AML-193 (cell line): Measurements from ENCODE around the gene SDHB.
A peak's percentile ranks its signal among the peaks of the same experiment; 100 is the strongest.

Source experiments
- DNase-seq, 2 experiments: peaks; one replicate each; lab custom pipeline; 2025; lab: John Stamatoyannopoulos, UW

The SDHB gene

DNA sequence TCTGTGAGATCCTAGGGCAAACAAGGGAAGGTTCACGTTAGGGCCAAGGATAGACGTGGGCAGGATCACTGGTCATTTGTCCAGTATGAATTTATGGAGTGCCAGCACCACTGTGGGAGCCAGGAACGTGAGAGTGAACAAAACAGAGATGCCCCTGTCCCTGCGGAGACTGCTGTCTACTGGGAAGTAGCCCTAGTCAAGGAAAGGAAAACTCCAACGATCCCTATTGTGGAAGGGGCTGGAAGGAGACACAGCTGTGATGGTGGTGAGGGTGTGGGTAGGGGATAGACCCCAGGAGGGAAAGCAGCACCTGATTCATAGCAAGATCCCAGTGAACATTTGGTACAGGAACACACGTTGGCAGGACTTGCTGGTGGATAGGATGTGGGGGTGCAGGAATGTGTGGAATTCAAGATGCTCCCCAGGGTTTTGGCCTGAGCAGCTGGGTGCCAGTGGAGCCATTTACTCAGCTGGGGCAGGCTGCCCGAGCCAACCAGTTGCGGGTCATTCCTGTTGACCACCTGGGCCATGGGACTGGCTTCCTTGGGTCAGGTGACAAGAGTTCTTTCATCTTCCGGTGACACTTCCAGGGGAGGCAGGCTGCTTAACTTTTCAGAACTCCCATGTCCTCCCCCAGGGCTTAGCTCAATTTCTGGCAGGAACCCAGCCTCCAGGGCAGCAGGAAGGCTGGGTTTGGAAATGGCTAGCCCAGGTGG is 40.9 kb downstream of the SDHB start:
- no peak for DNase-seq

DNA sequence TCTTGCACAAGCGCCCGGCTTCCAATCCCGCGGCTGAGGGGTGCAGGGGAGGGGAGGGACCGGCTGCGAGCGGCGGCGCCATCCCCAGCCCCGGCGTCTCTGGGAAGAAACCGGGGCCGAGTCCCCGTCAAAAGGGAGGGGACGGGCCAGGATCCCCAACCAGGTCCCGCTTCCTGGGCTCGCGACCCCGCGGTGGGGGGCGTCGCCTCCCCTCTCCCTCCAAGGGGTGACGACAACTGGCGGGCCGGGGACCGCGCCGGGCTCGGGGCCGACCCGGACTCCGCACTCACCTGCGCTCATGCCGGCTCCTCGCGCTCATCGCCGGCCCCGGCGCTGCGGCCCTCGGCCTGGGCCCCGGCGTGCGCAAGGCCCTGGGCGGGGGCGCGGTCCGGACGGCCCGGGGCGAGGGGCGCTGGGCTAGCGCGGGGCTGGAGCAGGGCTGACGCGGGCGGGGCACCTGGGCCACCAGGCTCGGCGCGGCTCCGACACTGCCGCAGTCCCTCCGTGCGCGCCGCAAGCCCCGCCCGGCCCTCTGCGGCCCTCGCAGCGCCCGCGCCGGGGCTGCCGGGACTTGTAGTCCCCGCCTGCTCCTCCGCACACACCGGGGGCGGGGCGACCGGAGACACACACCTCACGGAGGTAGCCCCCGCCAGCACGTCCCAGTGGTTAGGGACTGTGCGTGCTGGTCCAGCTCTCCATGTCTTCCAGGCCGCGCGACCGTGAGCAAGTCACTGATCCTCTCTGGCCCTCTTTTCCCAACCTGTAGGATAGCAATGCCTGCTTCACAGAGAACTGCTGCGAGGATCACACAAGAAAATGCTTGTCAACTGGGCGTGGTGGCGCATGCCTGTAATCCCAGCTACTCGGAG is 42.2 kb downstream of the SDHB start, which contains the start of gene ATP13A2:
Gene ATP13A2, minus strand, starts transcription at position 490 of the 869 bp plus-strand sequence. Its CDS starts 190 bp downstream, at position 300.
- peak; percentile 52 to 56 for DNase-seq

DNA sequence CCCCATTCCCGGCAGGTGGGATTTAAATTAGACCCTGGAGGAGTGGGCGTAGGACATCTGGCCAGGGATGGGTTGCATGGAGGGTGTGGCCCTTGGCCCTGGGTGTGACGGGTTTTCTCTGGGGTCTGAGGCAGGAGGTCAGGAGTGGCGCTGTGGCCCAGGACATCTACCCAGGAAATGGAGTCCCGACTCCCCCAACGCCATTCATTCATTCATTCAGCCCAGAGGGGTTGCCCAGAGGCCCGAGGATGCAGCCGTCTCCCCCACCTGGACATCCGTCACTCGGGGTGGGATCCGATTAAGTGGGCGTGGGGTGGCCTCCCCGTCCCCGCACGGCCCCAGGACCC is 42.8 kb downstream of the SDHB start:
- DNase-seq: no peak

DNA sequence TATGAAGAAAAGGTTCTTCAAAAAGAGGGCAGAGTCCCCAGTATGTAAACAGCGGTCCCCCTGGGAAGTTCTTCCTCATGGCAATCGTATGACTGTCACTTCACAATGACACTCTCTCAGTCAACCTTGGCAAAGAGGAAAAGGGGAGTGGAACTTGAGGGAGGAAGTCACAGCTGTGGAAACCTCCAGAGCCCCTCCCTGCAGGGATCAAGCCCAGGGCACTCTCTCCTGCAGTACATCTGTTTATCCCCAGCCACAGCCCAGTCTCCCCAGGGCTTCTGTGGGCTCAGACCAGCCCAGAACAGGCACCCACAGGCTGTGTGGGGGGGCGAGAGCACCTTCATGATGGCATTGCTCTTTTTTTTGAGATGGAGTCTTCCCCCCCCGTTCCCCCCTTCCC is 44.1 kb downstream of the SDHB start:
- peak; percentile 58 to 65 for DNase-seq

DNA sequence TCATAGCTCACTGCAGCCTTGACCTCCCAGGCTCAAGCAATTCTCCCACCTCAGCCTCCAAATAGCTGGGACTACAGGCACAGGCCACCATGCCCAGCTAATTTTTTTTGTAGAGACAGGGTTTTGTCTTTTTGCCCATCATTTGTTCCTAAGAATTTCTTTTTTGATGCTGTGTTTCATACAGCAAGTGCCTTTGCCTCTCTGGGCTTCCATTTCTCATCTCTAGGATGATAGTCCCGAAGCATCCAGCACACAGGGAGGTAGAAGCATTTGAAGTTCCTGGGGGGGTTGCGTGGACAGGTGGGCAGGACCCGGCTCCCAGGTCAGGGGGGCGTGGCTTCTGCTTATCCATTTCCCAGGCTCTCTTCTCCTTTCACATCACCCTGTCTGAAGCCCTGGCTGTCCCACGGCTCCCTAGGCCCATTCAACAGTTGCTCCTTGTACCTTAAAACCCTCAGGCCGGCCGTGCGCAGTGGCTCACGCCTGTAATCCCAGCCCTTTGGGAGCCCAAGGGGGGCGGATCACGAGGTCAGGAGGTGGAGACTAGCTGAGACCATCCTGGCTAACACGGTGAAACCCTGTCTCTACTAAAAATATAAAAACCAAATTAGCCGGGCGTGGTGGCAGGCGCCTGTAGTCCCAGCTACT is 45.5 kb downstream of the SDHB start:
- DNase-seq: no peak

DNA sequence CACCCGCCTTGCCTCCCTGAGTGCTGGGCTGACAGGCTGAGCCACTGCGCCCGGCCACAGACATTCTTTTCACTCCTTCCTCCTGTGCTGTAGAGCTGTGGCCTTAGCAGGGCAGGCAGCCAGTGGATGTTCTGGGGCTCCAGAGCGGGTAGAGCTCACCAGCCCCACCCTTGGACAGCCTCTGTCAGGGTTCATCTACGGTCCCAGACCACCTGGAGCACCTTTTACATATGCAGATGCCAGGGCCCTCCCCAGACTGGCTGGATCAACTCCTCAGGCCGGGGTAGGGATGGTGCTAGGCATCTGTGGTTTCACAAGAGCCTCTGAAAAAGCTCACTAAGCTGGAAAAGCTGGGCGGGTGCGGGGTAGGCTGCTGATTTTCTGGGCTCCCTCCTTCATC is 46.7 kb downstream of the SDHB start:
- DNase-seq: no peak

DNA sequence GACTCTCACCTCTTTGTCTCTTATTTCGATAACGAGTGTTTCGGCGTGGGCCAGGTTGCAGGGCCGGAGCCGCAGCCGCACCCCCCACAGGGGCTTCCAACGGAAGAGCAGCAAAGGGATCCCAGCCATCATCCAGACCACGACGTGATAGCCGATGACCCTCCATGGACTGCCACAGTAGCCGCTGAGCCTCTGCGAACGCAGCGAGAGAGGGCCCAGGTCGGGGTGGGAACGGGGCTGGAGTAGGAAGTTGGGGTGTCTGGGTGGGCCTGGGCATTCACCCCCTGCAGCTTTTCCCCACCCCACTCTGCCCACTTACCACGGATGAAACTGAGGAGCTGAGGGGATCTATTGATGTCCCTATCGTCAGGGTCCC is 48.5 kb downstream of the SDHB start:
- DNase-seq: no peak

DNA sequence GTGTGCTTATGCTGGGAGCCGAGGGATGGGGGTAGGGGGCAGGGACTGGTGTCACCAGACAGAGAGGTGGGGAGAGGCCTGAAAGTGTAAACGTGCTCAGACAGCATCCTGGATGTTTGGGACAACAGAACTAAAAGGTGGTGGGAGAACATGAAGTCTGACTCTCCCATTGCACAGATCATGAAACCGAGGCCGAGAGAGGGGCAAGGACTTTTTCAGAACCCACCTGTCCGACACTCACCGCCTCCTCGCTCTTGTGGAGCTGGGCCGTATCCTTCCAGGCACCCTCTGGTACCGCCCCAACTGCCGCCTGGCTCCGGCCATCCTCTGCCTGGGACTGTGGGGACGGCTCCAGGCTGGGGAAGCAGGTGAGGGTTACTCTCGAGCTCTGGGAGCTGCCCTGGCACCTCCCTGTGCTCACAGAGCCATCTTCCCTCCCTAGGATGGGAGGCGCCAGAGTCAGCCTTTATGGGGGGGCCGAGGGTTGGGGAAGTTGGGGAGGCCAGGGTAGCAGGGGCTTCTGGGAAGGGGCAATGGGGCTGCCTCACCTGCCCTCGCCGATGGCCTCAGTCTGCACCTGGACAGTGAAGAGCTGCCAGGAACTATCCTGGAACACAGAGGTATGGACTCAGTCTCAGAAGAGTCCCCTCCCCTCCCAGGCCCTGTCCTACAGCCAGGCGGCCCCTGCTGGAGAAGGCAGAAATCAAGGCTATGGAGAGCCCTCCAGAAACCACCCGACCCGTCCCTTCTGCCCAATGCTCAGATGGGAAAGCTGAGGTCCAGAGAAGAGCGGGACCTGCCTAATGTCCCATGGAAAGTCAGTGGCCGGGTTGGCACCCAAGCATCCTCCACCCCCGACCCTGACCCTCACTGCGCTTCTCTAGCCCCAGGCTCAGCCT is 49.1 kb downstream of the SDHB start:
- DNase-seq: no peak

DNA sequence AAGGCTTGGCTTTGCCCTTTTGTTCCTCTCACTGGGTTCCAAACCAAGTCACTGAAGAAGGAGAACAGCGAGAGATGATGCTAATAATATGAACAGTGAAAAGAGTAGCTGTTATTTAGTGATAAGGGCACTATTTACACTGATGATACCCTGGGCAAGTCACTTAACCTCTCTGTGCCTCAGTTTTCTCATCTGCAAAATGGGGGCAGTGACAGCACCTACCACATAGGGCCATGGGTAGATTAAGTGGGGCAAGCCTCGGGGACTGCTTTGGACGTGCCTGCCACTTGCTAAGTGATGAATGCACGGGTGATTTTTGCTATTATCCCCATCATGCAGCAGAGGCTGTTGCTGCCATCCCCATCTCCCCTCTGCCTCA is 51.3 kb downstream of the SDHB start:
- DNase-seq: no peak

DNA sequence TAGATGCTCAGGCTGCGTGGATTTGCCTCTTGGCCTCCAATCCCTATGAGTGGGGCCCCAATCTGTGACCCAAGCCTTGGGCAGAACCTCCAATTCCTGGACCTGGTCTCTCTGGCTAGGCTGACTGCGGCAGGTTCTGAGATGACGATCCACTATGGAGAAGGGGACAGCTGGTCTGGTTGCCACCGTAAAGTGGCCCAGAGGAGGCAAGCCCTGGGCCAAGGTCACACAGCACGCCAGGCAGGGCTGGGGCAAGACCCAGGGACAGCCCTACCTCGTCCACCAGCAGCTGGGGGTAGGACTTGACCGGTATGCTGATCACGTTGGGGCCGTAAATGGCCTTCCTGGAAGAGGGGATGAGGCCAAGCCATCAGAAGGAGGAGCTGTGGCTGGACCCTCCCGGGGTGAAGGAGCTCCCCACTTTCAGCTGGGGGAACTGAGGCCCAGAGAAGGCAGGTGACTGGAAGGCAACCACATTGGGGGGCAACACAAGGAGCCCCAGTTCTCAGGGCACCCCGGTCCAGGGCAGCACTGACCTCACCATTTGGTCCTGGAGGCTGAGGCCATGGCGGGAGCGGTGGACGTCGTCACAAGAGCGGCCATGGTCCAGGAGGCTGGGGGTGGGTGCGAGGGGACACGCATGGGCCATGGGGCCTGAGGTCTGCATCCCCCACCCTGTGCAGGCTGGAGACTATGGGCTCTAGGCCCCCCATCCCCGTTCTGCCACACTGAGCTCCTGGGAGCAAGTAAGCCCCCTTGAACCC is 51.9 kb downstream of the SDHB start:
- DNase-seq: no peak

DNA sequence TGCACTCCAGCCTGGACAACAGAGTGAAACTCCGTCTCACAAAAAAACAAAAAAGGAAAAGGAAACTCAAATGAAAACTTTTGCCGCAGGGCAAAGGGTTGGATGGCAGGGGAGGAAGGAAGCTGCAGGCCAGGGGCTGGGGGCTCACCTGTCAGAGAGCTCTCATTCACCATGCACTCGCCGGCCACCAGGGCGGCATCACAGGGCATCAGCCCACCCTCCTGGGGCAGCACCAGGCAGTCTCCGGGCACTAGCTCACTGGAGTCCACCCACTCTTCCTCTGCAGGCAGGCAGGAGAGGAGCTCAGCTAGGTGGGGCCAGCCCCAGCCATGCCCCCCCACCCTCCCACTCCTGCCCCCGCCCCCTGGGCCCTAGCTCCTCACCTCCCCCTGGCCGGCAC is 54.0 kb downstream of the SDHB start:
- no peak for DNase-seq

DNA sequence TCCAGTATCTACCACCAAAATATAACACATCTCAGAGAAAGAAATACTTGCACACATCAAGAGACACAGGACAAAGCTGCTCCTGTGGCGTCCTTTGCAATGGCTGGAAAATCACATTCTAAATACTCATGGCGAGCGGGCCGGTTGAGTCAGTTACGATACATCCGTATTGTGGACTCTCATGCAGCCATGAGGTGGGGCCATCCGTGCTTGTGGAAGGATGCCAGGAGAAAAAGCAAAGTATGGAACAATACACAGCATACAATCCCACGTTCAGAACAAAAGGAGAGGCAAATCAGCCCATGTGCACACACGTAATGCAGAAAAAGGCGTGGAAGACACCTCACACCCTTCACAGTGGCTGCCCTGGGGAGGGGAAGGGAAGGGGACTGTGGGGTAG is 55.2 kb downstream of the SDHB start:
- DNase-seq: no peak

DNA sequence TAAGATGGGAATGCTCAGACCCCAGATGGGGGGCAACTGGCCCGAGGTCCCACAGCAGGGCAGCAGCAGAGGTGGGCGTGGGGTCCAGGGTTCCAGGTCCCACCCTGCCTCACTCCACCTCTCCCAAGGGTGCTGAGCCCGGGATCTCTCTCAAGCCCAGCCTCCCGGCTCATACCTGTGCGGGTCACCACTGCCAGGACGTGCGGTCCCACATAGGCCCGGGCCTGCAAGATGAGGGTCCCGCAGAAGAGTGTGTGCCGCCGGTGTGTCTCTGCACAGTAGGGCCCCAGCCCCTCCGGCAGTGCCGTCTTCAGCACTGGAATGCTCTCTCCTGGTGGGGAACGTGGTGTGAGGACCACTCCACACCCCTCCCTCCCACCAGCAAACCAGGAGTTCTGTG is 57.0 kb downstream of the SDHB start:
- no peak for DNase-seq

DNA sequence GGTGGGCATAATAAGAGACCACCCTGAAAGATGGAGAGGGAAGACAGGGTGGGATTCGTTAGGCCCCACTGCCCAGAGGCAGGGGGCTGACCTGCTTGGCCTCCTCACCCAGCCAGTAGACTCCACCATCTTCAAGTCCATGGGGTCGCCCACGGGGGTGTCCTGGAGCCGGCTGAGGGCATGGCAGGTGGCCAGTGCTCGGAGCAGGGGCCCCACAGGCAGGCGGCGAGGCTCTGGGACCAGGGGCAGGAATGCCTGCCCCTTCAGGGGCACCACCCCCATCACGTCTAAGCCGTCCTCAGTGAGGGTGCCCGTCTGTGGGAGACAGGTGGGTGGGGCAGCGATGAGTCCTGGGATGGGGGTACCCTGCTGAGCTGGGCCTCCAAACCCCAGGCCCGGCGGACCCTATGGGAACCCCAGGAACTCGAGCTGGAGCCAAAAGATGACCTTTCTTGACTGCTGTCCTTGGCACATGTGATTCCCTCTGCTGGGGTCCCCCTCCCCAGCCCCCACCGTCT is 60.3 kb downstream of the SDHB start:
- DNase-seq: no peak

DNA sequence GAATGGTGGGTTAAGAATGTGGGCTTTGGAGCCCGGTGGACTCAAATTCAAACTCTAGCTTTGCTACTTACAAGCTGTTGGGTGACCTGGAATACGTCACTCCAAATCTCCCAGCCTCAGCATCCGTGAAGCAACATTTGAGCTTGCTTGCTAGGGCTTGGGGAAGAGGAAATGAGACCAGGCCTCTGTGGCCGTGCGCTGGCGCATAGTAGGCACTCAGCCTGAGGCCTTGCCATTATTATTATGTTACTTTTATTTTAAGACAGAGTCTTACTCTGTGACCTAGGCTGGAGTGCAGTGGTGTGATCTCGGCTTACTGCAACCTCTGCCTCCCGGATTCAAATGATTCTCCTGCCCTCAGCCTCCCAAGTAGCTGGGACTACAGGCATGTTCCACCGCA is 61.2 kb downstream of the SDHB start:
- DNase-seq: no peak

DNA sequence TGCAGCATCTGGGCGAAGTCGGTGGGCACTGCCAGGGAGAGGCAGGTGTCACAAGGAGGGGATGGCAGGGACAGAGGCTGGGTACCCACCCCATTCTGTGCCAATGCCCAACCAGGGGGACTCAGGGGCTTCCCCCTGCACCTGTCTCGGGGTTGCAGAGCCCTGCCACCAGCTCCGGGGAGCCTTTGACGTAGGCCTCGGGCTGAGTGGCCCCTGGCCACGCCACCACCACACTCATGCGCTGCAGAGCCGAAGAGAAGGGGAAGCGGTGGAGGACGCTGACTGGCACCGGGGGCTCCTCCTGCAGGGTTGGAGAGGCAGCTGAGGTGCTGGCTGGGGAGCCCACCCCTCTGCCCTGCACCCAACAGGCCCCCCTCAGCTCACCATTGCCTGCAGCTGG is 61.7 kb downstream of the SDHB start:
- DNase-seq: no peak

DNA sequence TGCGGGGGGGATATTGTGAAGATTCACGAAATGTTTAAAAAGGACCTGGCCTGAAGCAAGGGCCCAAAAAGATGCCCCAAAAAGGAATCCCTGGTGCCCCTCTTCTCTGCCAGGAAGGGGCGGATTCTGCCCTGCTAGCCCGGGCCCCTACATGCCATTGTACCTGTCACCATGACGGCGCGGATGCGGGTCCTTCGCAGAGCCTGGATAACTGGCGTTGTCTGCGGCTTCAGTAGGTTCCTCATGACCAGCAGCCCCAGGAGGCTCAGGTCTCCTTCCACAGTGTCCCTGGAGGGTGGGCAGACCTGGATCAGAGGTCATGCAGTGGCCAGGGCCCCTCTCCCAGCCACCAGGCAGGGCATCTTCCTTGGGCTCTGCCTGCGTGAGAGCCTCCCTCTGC is 62.3 kb downstream of the SDHB start:
- no peak for DNase-seq

DNA sequence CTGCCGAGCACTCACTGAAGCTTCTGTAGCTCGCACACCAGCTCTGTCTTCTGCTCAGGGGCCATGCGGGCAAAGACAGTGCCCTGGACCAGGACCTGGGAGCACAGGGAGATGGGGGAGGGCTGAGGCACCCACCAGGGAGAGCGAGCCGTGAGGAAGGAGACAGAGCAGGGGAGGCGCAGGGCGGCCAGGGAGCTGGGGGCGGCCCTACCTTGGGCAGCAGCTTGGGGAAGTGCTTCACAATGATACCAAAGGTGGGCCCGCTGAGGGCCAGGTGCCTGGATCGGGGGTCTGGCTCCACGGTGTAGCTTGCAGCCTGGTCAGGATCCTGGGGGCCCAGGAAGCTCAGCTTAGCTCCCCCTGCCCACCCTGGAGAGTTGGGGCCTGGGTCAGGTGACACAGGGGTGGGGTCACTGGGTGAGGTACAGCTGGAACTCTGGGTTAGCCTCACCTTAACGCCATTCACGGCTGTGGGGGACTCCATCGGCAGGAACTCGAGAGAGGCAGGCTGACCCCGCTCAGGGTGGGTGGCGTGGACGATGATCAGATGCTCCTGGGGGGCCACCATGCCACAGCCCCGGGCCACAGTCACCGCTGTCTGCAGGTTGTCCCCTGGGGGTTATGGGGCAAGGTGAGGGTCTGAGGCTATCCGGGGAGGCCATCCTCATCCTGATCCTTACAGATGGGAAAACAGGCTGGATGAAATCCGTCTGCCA is 64.0 kb downstream of the SDHB start:
- DNase-seq: no peak

DNA sequence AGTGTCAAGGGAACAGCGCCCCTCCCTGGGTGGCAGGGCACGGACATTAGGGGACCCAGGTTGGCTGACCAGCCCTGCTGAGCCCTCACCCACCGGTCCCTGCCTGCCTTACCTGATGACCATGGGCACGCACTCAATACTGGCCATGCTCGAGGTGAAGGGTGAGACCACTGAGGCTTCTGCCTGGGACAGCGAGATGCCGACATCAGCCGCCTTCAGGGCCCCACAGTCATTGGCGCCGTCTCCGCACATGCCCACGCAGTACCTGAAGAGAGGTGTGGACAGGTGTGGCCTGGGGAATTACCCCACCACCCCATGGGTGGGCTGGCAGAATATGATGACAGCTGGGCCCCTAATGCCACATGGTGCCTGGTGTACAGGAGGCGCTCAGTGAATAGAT is 65.6 kb downstream of the SDHB start:
- DNase-seq: no peak

DNA sequence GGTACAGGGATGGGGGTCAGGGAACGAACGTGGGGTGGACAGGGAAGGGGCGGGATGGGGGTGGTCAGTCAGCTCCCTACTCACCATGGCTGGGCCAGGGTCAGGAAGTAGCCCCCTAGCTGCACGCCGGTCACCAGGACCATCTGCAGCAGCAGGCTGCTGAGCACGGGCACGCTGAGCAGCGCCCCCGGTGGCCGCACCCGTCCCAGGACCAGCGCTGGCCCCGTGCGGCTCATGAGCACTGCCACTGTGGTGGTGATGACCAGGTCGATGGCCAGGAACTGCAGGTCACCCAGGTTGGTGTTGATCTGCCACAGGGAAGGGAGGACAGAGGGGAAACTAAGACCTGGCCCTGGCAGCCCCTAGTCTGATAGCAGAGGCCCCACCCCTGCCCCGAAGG is 66.9 kb downstream of the SDHB start:
- DNase-seq: no peak
